Endothelial cell of umbilical vein (primary cell): Measurements from ENCODE around the gene SEMA3E. TPM values are rescaled to one million over a fixed set of nuclear protein-coding genes. Genes with fewer than 3 reads are reported as not detected.

Source experiments
- BruUV-seq: library from RNA; stranded (reverse); fragments of 400-500 nt; replicated peaks from 2 replicates; lab custom pipeline; 2021; lab: Mats Ljungman, UMichigan
- CTCF ChIA-PET: fragments of 300-600, 350-600 bp; sonication (Branson Sonifier 250); formaldehyde crosslinking; loops from one replicate; lab custom pipeline; 2021; ENCODE audit warnings: antibody characterized with exemption, inconsistent platforms; lab: Charles Lee
- POLR2A ChIA-PET: fragments of 300-600, 350-600 bp; sonication (Branson Sonifier 250); formaldehyde crosslinking; loops from one replicate; lab custom pipeline; 2021; ENCODE audit warnings: antibody characterized with exemption, inconsistent platforms; lab: Charles Lee
- DNase-seq: peaks from one replicate; pipeline ENCODE4 v3.0.0-alpha.2; 2011; ENCODE audit warnings: low read depth, low spot score
- FAIRE-seq: peaks from 2 replicates; lab custom pipeline; 2011; peaks lifted over from hg19 to GRCh38; lab: Jason Lieb, UNC
- H2AFZ ChIP-seq: 2 replicates; pipeline ENCODE4 v1.6.0; 2012; ENCODE audit warnings: low read depth, low read length, control low read depth, inconsistent platforms
- H3K27ac ChIP-seq: 2 replicates; pipeline ENCODE4 v1.5.1; 2011; ENCODE audit warnings: low read depth, mild to moderate bottlenecking, control low read depth, low read length, moderate library complexity; ENCODE audit not compliant: insufficient read depth
- H3K27me3 ChIP-seq, 2 experiments: 2 replicates each; pipeline versions ENCODE4 v1.6.0 to v1.6.1; 2011; ENCODE audit warnings: low read length in 2 of 2, mixed read lengths in 1 of 2; ENCODE audit not compliant: control insufficient read depth in 2 of 2, insufficient read depth in 2 of 2
- H3K36me3 ChIP-seq, 2 experiments: 2 replicates in 1 of 2; 3 replicates in 1 of 2; pipeline ENCODE4 v1.5.1; 2011; ENCODE audit warnings: low read length in 2 of 2, mild to moderate bottlenecking in 1 of 2, moderate library complexity in 1 of 2; ENCODE audit not compliant: control insufficient read depth in 2 of 2, insufficient read depth in 2 of 2; ENCODE audit errors: extremely low read depth in 1 of 2
- H3K4me1 ChIP-seq: 3 replicates; pipeline ENCODE4 v1.5.1; 2011; ENCODE audit warnings: mild to moderate bottlenecking, low read length; ENCODE audit not compliant: control insufficient read depth, insufficient read depth; ENCODE audit errors: extremely low read depth
- H3K4me2 ChIP-seq: 2 replicates; pipeline ENCODE4 v1.6.1; 2011; ENCODE audit warnings: low read length, control low read depth, mixed read lengths; ENCODE audit not compliant: insufficient read depth
- H3K4me3 ChIP-seq, 3 experiments: fragments of 200-600 bp in 1 of 3; sonication (generic), shearing (Covaris generic) in 1 of 3; replicated peaks in 1 of 3; 2 replicates each; pipeline ENCODE4 v1.5.1; 2011 to 2016; ENCODE audit warnings: control low read depth in 3 of 3, low read length in 3 of 3, mild to moderate bottlenecking in 2 of 3, inconsistent platforms in 1 of 3, low read depth in 1 of 3, moderate library complexity in 1 of 3; ENCODE audit not compliant: insufficient read depth in 1 of 3
- H3K79me2 ChIP-seq: 2 replicates; pipeline ENCODE4 v1.6.0; 2012; ENCODE audit warnings: low read length, inconsistent platforms; ENCODE audit not compliant: control insufficient read depth, insufficient read depth
- H3K9ac ChIP-seq: replicated peaks from 2 replicates; pipeline ENCODE3; 2011; ENCODE audit warnings: low read length, control low read depth; ENCODE audit not compliant: insufficient read depth; ENCODE audit errors: extremely low read depth
- H3K9me1 ChIP-seq: replicated peaks from 3 replicates; pipeline ENCODE4 v1.6.0; 2011; ENCODE audit warnings: mild to moderate bottlenecking, low read length; ENCODE audit not compliant: control insufficient read depth, insufficient read depth; ENCODE audit errors: extremely low read depth
- H3K9me3 ChIP-seq: replicated peaks from 2 replicates; pipeline ENCODE4 v1.5.1; 2012; ENCODE audit warnings: low read length, inconsistent platforms; ENCODE audit not compliant: control insufficient read depth, insufficient read depth
- H4K20me1 ChIP-seq: replicated peaks from 2 replicates; pipeline ENCODE3; 2011; ENCODE audit warnings: mild to moderate bottlenecking, low read length; ENCODE audit not compliant: control insufficient read depth, insufficient read depth; ENCODE audit errors: extremely low read depth
- EZH2 ChIP-seq: IDR thresholded peaks from 2 replicates; pipeline ENCODE4 v1.6.1; 2012; ENCODE audit warnings: borderline replicate concordance, low read depth, mild to moderate bottlenecking, moderate library complexity, low read length, inconsistent platforms; ENCODE audit not compliant: severe bottlenecking
- FOS ChIP-seq: IDR thresholded peaks from 2 replicates; pipeline ENCODE4 v1.6.1; 2011; ENCODE audit warnings: mild to moderate bottlenecking, low read length, moderate library complexity, borderline replicate concordance; ENCODE audit not compliant: insufficient read depth
- GATA2 ChIP-seq: IDR thresholded peaks from 2 replicates; pipeline ENCODE4 v1.7.0; 2011; ENCODE audit warnings: low read depth, mild to moderate bottlenecking, moderate library complexity, mixed read lengths, low read length; ENCODE audit not compliant: insufficient read length, insufficient read depth
- JUN ChIP-seq: IDR thresholded peaks from 2 replicates; pipeline ENCODE4 v1.6.1; 2011; ENCODE audit warnings: borderline replicate concordance, low read depth; ENCODE audit not compliant: insufficient read length, insufficient read depth
- MYC ChIP-seq: IDR thresholded peaks from one replicate; pipeline ENCODE4 v1.6.1; 2011; ENCODE audit warnings: mild to moderate bottlenecking, low read depth, low read length
- POLR2A ChIP-seq: IDR thresholded peaks from 2 replicates; pipeline ENCODE4 v1.6.1; 2012; ENCODE audit warnings: low read depth, mild to moderate bottlenecking, control low read depth, low read length
- POLR2AphosphoS5 ChIP-seq: IDR thresholded peaks from 2 replicates; pipeline ENCODE4 v1.6.1; 2012; ENCODE audit warnings: low read depth, mild to moderate bottlenecking, control low read depth, low read length, moderate library complexity; ENCODE audit not compliant: insufficient read depth
- dilution Hi-C: fragments of 300-500 bp; cut with MboI; formaldehyde crosslinking; loops from one replicate; pipeline ENCODE4 v1.15.0; 2019; ENCODE audit warnings: low sequenced_read_pairs; ENCODE audit not compliant: extremely low pct_ligation_motif_present
- intact Hi-C: fragments of 100-400 bp; cut with micrococcal nuclease; formaldehyde crosslinking; loops from one replicate; pipeline ENCODE4 v1.10.0; 2022
- polyA plus RNA-seq, 4 experiments: library from polyadenylated mRNA; depleted of rRNA in 3 of 4; stranded (reverse) in 3 of 4; unstranded in 1 of 4; fragments of >200 nt; gene quantifications; 2 replicates each; pipeline versions ENCODE4 v1.2.1 to v1.2.3, GENCODE V29; 2011 to 2012; ENCODE audit warnings: missing spikeins in 1 of 4
- total RNA-seq: library from RNA; stranded (reverse); gene quantifications from 2 replicates; pipeline ENCODE4 v1.2.3, GENCODE V29; 2021
- TF ChIP-seq, protein P1 (sequence below): IDR thresholded peaks from 2 replicates; pipeline ENCODE4 v1.6.1; 2011; ENCODE audit not compliant: insufficient read depth, insufficient read length
- TF ChIP-seq, protein P2 (sequence below), 2 donors: IDR thresholded peaks; 1 replicate in 1 of 2; 2 replicates in 1 of 2; pipeline ENCODE4 v1.5.1; 2011; ENCODE audit warnings: low read length in 2 of 2, mild to moderate bottlenecking in 2 of 2, moderate library complexity in 2 of 2, control low read depth in 1 of 2, inconsistent platforms in 1 of 2, low read depth in 1 of 2; ENCODE audit not compliant: insufficient read depth in 1 of 2; ENCODE audit errors: extremely low read depth in 1 of 2

SEMA3E gene
- total and polyA plus RNA-seq, 2 donors (not counting 3 experiments of a cell fraction or from before 2014, with no cell fraction given) = not detected

GRCh38 chr7:83413424-83413823, 235.5 kb downstream of the SEMA3E start:
- TF ChIP-seq EZH2 (no peak), POLR2A (no peak), JUN (no peak), GATA2 (no peak), MYC (no peak), FOS (no peak), POLR2AphosphoS5 (no peak)
- TF ChIP-seq, protein P1, sequence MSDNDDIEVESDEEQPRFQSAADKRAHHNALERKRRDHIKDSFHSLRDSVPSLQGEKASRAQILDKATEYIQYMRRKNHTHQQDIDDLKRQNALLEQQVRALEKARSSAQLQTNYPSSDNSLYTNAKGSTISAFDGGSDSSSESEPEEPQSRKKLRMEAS = no peak
- TF ChIP-seq, protein P2, sequence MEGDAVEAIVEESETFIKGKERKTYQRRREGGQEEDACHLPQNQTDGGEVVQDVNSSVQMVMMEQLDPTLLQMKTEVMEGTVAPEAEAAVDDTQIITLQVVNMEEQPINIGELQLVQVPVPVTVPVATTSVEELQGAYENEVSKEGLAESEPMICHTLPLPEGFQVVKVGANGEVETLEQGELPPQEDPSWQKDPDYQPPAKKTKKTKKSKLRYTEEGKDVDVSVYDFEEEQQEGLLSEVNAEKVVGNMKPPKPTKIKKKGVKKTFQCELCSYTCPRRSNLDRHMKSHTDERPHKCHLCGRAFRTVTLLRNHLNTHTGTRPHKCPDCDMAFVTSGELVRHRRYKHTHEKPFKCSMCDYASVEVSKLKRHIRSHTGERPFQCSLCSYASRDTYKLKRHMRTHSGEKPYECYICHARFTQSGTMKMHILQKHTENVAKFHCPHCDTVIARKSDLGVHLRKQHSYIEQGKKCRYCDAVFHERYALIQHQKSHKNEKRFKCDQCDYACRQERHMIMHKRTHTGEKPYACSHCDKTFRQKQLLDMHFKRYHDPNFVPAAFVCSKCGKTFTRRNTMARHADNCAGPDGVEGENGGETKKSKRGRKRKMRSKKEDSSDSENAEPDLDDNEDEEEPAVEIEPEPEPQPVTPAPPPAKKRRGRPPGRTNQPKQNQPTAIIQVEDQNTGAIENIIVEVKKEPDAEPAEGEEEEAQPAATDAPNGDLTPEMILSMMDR (IDR thresholded peaks at IDR 0.05; ENCODE audit: extremely low read depth in 1 of 2, insufficient read depth in 1 of 2, low read depth in 1 of 2, low read length in 2 of 2) = no peak
- no TSS peak for BruUV-seq
- ChIA-PET CTCF (interaction anchor here (1.0 to 1.5 kb wide), 3 partner anchors 11 to 242 kb away, joined by 4 to 6 read pairs (median 4); no protein-coding TSS in a partner anchor), POLR2A (no interaction called here)
- Histone ChIP-seq H3K27me3 (peaks cover 0 to 9% of the 10 kb centered on the region in 2 experiments), H3K4me3 (no peak overlapping the region), H3K9me3 (no peaks in the 10 kb centered on the region), H3K9me1 (no peaks in the 10 kb centered on the region), H3K36me3 (no peaks in the 10 kb centered on the region), H4K20me1 (no peaks in the 10 kb centered on the region), H3K27ac (no peak overlapping the region), H3K4me1 (no peaks in the 10 kb centered on the region), H3K9ac (no peak overlapping the region), H2AFZ (no peak overlapping the region), H3K4me2 (no peak overlapping the region), H3K79me2 (no peaks in the 10 kb centered on the region)
- DNase-seq (no peak), FAIRE-seq (no peak)
- intact Hi-C loops (loop anchor here (5.0 kb wide), 1 partner anchor 524 kb away; no protein-coding TSS in a partner anchor), dilution Hi-C loops (no loop called here)
